HG02885 (cell line): ENCODE data around the gene FAM234B.
"Not testable (repeated sequence)": the region's sequence is repeated elsewhere in the genome, so short reads cannot be mapped to it uniquely, and the experiment has no call there.

Experiments used
- ATAC-seq: cut with Tn5 transposase; IDR thresholded peaks from one replicate; pipeline ENCODE4 v1.9.1; 2021; ENCODE audit warnings: mild to moderate bottlenecking; ENCODE audit not compliant: unreplicated experiment, poor library complexity

The FAM234B gene

DNA sequence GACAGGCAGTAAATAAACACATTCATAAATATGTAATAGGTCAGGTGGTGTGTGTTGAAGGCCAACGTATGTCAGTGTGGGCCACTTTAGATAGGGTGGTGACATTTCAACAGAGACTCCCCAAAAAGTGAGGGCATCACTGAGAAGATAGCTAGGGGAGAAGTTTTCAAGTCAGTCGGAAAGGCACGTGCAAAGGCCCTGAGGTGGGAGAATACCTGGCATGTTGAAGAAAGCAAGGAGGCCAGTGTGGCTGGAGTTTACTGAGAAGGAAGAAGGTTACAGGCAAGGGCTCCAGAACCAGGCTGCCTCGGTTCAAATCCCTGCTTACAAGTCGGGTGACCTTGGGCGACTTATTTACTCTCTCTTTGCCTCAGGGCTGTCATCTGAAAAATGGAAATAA lies 33.1 kb upstream of the FAM234B start:
- no peak for ATAC-seq

DNA sequence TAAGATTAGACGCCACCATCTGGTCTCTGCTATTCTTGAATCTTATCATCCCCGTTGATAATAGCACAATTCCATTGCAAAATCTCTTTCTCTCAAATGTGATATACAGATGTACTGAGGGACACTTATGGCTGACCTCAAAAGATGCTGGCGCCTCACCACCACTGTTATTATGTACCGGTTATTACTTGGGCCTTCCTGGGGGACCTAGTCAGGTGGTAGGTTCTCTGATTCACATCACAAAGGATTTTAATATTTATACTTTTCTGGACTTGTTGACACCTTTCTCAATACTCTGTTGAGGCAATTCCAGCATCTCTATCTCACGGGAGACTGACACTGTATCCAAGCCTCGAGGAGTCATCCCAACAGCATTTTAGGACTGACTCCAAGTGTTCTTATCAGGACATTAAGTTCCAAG lies 21.3 kb upstream of the FAM234B start:
- no peak for ATAC-seq

DNA sequence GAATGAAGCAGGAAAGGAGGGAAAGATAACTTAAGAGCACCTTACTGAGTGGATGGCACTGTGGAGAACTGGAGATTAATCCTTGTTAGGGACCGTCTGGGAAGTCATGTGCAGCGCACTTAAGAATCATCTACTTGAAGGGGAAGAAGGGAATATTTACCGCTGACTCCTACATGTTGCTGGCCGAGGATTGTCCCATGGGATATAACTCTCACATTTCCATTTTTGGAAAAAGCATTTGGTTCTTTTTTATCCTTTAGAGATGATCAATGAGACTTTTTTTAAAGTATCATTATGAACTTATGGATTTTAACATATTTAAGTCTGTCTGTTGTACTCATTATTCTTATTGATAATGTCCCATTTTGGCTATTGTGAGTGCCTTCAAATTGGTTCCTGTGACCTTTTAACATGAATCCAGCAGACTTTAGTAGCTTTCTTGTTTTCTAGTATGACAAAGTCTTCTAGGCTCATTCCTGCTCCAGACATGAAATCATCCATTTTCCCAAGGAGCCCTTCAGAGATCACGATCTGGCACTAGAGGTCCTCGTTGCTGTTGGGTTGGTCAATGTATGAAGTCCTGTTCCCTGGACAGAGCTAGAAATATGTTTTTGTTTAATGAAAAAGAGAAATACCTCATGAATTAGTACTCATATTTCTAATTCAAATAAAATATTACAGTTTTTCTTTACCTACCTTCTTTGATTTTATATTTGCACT lies 20.2 kb upstream of the FAM234B start:
- ATAC-seq = no peak

DNA sequence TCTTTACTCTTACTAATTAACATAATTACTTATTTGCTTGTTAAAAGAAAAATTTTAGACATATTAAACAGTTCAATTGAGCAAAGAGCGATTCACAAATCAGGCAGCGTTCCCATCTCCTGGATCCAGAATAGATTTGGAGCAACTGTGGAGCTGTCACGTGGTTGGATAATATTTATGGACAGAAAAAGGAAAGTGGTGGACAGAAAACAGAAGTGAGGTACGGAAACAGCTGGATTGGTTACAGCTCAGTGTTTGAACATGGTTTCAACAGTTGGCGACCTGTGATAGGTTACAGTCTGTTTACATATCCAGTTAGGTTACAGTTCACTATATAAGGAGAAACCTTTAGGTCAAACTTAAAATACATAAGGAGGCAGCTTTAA lies 19.7 kb upstream of the FAM234B start:
- ATAC-seq = no peak

DNA sequence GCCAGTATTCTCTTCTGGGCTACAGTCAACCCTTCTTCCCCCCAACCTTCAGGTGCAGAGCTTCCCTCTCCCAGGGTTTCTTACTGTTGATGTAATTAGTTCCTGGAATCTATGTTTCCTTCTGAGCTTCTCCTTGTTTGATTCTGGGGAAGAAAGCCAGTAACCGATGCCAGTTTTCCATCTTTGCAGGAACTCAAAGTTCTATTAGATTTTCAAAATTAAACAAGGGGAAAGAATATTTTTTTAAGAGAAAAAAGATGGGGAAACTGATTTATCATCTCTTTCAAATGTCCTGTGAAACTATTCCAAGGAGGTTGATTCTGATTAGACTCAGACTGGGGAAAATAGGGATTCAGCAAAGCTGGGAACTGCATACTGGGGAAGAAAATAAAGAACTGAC lies 17.9 kb upstream of the FAM234B start:
- no peak for ATAC-seq

DNA sequence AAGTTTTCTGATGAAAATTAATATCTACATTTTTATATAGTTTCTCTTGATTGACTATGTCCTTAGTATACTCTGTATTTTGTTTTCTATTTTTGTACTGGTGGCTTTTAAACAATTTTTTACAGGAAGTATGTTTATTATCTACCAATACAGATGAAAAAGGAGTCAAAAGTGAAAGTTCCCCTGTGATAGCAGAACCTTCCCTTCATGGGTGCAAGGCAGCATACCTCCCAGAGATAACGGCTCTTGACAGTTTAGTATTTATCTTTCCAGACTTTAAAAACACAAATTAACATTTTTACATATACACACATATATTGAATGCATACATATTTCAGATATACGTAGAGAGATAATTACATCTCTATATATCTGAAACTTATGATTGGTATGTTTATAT lies 17.1 kb upstream of the FAM234B start:
- ATAC-seq = no peak

DNA sequence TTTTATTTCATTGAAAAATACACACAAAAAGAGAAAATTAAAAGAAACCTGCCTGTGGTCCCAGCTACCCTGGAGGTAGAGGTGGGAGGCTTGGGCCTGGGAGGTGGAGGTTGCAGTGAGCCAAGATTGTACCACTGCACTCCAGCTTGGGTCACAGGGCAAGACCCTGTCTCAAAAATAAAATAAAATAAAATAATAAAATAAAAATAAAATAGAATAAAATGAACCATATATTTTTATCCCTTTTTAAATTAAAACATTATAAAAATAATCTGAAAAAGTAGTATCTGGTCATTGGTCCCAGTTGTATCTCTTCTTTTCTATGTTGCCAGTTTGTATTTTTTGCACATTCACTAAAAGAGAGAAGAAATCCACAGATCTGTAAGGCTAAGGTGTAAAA lies 16.7 kb upstream of the FAM234B start:
- no peak for ATAC-seq

DNA sequence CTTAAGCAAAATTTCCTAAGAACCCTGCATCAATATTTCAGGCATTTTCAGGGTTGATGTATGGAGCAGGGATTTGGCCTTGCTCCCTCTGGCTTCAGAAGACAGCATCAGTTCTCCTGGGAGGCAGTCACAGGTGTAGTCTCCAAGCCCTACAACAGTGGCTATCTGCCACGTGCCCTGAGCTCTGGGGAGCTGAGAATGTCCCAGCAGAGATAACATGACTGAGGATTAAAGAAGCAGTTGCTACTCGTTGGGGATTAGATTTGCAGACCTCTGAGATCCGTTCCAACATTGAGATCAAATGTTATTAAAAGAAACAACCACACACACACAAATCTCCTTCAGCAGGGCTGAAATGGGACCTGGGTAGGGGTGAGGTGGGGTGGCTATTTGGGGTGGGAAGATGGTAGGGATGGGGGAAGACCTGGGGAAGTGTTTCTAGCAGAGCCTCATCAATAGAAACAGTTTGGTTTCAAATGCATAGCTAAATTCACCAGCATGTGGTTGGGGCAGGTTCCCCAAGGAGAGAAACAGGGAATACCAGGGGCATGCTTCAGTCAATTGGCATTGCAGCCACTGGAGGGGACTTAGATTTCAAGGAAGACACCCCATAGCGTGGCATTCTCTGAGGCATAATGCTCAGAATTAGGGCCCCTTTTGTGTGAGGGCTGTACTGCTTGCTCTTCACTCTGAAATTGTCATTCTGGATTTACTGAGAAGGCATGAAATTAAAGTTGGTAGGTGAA lies 15.2 kb upstream of the FAM234B start:
- no peak for ATAC-seq

DNA sequence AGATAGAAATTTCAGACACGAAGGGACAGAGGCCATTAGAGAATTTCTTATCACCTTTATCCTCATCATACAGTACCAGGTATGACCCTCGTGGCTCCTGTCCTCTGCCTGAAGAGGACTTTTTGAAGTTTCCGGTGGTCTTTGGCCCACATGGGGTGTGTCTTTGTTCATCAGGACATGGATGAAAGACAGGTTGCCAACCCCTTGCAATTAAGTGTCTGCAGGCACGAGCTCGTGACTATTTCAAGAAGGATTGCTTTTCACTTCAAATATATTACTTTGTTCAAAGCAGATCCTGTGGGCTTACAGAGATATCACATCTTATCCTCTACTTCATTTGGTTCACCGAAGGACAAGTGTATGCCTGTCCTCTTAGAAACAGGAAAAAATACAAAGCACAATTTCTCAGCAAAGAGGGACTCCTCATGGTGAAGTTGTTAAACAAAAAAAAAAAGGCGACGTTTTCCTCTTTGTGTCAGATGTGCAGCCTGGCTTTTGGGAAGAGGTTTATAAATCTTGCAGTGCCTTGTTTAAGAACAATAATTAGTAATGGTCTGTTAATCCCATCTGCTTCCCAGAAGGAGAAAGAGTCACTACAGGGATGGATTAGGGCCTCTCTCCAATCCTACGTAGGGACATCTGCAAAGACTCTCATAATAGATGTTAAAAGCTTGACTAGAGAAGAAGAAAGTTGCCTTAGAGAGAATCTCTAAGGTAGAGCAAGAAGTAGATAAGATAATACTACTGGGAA lies 13.5 kb upstream of the FAM234B start:
- ATAC-seq = no peak

DNA sequence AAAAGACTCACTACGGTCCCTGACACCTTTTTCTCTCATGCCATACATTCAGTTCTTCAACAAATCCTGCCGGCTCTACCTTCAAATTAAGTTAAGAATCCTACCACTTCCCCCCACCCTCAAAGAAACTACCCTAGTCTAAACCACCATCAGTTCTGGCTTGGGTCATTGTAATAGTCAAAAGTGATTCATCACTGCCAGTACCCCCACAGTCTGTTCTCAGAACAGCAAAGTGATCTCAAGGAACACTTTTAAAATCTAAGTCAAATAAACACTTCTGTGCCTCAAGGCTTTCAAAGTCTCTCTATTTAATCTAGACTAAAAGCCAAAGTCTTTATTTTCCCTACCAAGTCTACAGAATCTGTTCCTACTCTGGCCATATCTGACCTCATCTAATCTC lies 12.0 kb upstream of the FAM234B start:
- ATAC-seq = no peak

DNA sequence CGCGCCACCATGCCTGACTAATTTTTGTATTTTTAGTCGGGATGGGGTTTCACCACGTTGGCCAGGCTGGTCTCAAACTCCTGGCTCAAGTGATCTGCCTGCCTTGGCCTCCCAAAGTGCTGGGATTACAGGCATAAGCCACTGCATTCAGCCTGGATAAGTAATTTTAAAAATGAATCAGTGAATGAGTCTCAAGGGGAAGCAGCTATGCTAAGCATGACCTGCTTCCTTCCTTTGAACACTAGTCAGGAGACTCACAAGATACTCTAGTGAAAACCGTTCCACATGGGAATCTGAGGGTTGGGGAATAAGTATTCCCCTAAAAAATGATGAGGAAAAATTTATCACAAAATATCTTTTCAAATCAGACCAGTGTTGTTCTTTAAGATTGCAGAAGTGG lies 10.7 kb upstream of the FAM234B start:
- ATAC-seq = no peak

DNA sequence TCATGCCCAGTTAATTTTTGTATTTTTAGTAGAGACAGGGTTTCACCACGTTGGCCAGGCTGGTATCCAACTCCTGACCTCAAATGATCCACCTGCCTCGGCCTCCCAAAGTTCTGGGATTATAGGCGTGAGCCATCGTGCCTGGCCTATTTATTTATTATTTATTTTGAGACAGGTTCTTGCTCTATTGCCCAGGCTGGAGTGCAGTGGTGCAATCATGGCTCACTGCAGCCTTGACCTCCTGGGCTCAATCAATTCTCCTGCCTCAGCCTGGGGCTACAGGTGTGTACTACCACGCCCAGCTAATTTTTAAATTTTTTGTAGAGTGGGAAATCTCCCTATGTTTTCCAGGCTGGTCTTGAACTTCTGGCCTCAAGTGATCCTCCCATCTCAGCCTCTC lies 8.8 kb upstream of the FAM234B start:
- ATAC-seq = not testable (repeated sequence)

DNA sequence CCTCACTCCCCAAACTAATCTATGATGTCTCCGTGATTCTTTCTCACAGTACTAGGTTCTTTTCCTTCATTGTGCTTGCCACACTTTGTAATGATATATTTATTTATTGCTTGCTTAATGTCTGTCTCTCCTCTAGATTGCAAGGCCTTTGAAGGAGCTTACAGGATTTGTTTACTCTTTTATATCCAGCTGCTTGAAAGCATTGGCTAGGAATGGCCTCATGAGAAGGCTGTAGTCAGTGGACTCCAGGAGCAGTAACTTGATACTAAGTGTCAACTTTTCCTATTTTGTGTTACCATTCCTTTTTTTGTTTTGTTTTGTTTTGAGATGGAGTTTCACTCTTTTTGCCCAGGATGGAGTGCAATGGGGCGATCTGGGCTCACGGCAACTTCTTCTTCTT lies 7.3 kb upstream of the FAM234B start:
- no peak for ATAC-seq

DNA sequence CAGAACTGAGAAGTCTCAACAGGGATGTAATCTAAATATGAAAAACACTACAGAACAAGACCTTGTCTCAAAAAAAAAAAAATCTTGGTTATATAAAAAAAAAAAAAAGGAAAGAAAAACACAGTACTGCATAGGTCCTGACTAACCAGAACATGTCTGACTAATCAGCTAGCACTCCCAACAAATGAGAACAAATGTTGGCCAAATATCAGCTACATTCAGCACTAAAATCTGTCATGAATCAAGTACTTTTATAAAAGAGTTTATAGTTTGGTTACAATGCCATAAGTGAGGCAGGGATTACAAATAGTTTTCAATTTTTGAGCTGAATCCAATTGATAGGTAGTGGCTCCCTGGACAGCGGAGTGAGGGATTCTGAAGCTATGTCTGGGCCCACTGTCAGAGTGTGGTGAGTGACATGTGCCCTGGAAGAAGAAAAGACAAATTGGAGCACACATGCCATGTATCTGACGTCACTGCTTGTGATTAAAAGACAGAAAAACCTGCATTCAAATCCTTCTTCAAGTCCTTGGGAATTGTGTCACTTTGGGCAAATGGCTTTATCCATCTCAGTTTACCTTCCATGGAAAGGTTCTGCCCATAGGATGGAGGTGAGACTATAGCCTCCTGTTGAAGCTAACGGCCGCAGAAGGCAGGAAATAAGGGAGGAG lies 5.6 kb upstream of the FAM234B start:
- no peak for ATAC-seq

DNA sequence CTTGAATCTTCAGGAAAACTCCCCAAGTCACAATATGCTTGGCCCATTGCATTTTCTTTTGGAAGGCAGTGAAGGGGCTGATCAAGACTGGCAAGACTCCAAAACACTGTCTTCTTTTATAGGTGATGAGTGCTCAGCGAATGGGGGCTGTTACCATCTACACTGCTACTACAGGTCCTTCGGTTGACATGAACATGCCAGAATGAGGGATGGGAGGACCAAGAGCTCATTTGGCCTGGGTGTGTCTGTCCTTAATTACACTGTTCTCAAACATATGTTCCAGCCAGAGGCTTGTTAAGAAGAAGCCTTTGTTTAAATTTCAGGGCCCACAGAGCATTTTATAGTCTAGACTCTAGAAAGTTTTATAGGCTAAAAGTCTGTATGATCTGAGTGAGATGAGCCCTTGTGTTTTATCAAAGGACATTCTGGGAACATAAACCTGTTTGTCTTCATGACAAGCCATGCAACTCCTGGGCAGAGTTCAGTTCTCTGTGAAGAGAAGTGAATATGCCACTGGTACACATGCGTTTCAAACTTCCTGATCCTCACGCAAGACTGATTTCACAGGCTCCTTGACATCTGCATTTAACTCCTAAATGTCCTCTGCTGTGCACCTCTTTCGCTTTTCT lies 4.7 kb upstream of the FAM234B start:
- no peak for ATAC-seq

DNA sequence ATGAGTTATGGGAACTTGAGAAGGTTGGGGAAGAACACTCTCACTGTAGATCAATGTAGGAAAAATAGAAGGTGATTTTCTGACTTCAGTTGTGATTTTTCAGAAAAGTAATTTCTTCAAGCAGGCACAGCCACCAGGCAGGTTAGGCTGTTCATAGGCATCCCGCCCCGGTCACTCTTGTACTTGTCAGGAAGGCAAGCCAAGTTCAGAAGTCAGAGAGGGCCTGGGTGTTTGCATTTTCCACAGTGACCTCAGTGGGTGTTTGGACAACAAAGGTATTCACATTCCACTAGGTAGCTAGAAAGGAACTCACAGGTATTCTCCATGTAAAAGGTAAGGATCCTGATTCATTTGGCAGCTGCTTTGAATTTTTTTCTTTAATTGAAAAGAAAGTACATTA lies 3.0 kb upstream of the FAM234B start:
- ATAC-seq = no peak

DNA sequence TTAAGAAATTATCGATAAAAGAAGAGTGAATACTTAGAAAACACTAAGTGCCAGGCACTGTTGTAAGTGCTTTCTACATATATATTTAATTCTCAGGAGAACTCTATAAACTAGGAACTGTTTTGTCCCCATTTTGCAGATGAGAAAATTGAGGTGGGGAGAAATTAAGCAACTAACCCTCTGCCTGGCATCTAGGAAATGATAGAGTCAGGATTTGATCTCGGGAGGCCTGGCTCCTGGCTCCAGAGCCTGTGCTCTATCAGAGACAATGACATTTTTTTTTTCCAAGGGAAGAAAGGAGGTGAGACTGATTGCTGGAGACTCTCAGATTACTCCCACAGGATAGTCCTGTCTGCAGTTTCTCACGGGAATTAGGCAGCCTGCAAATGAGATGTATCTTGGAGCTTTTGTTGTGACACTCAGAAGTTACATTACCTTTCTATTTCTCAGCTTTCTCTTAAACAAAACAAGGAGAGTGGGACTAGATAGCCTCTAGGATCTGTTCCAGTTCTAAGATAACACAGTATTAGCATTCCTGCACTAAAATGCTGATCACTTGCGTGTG lies 1.4 kb upstream of the FAM234B start:
- ATAC-seq = no peak

DNA sequence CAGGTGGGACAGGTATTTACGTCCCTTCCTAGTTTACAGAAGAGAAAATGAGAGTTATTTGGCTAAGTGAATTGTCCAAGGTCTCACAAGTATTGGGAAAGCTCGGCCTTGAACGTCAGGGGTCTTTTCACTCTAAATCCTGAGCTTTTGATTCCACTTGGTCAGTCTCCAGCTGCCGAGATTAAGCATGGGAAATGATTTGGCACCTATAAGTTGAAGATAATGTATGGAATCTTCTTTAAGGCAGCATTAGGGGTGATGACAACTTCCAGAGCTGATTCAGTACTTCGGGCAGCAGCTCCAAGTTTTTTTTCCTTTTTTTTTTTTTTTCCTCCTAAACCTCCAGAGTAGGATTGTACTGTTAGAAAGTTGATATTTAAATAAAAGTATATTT lies 722 bp downstream of the FAM234B start:
- no peak for ATAC-seq

DNA sequence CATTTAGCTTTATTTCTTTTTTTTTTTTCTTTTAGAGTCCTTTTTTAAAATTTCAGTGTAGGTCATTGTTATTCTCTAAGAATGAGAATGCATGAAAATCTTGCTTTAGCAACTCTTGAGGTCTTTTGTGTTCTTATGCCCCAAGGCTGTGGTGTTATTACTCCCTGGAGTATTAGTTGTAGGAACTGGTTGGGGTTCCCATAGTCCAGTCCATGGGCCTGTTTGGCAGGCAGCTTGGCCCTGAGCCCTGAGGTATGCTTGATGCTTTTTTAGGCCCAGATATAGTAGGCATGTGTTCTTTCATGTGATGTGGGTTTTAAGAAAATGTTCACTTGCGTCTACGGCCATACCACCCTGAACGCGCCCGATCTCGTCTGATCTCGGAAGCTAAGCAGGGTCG lies 1.6 kb downstream of the FAM234B start:
- ATAC-seq = no peak

DNA sequence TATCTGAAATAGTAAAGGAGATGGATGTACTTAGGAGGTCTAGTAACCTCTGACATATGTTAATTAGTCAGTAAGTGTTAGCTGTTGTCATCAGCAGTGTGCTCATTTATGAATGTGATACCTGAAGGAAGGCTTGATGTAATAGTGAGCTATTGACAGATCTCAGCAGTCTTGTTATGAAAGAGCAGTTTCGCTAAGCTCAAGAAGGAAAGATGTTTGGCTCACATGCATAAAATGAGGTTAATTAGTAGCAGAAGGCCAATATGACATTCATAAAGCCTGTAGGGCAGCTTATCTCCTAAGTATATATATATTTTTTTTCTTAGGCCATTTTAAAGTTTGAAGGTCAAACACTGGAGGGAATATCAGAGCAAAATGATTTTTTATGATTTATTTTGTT lies 2.8 kb downstream of the FAM234B start:
- no peak for ATAC-seq
